Measurements from ENCODE around the gene ZFHX3. TPM values are rescaled to one million over a fixed set of nuclear protein-coding genes. Genes with fewer than 3 reads are reported as not detected.

The ZFHX3 gene
- total and polyA plus RNA-seq, 10 of the 15 experiments (the other 5 are each of a cell fraction or from before 2014, with no cell fraction given) = 0.68 to 8.6 (median 2.0) TPM

DNA sequence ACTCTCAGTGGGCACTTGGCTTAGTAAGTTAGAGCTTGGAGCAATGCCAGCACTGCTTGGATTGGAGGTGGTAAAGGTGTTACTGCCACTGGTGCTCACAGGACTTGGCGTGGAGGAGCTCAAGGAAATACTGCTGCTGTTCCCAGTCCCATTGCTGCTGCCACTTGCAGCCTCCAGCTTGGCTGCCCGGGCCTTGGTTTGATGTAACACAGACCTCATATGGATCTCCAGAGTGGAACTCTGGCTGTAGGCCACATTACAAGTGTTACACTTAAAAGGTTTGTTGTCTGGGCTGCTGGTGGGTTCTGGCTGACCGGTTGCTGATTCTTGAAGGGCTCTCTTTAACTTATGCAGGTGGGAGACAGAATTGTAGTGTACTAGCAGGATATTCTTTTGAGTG is 250.3 kb downstream of the ZFHX3 start:
- Histone ChIP-seq H2AFZ (ENCODE audit: control insufficient read depth, low read depth, low read length) (no peak overlapping the region), H3K9me3 (replicated peaks; ENCODE audit: control insufficient read depth, insufficient read depth, low read length) (no peaks in the 10 kb centered on the region), H4K20me1 (ENCODE audit: control insufficient read depth, insufficient read depth) (no peaks in the 10 kb centered on the region), H3K27ac (ENCODE audit: control insufficient read depth, insufficient read depth) (no peak overlapping the region), H3K36me3 (ENCODE audit: control insufficient read depth in 2 of 2, insufficient read depth in 2 of 2, low read length in 1 of 2) (peaks cover 4 to 9% of the 10 kb centered on the region in 2 experiments; a peak in 3 of 4 replicates), H3K9ac (ENCODE audit: control insufficient read depth, insufficient read depth, low read length) (no peak overlapping the region), H3K27me3 (replicated peaks in 1 of 2; ENCODE audit: control insufficient read depth in 2 of 2, insufficient read depth in 2 of 2, low read length in 1 of 2) (no peaks in the 10 kb centered on the region), H3K4me1 (ENCODE audit: control insufficient read depth, insufficient read depth, low read length) (no peaks in the 10 kb centered on the region), H3K79me2 (ENCODE audit: control insufficient read depth, insufficient read depth, low read length) (no peaks in the 10 kb centered on the region), H3K4me3 (no peak overlapping the region), H3K4me2 (ENCODE audit: control insufficient read depth, insufficient read depth) (no peak overlapping the region)
- in situ Hi-C loops (cut with MboI) (no loop called here), intact Hi-C loops (cut with micrococcal nuclease; ENCODE audit: unreplicated experiment) (no loop called here)
- FAIRE-seq (no peak), ATAC-seq (no peak), DNase-seq (ENCODE audit: low read depth, low spot score) (no peak)
- CTCF ChIA-PET = interaction anchor here (0.5 kb wide), 1 partner anchor 313 kb away, joined by 4 read pairs; no protein-coding TSS in a partner anchor
- RAD21 ChIA-PET (ENCODE audit: unreplicated experiment) = no interaction called here
- WGBS (ENCODE audit: insufficient coverage, insufficient replicate concordance, low lambda C conversion rate, missing lambda C conversion rate) = 100% methylated on average over 3 of the region's 3 CpGs
- BruUV-seq (replicated peaks) = no TSS peak
- POLR2A ChIA-PET = no interaction called here
- TF ChIP-seq, protein P1, sequence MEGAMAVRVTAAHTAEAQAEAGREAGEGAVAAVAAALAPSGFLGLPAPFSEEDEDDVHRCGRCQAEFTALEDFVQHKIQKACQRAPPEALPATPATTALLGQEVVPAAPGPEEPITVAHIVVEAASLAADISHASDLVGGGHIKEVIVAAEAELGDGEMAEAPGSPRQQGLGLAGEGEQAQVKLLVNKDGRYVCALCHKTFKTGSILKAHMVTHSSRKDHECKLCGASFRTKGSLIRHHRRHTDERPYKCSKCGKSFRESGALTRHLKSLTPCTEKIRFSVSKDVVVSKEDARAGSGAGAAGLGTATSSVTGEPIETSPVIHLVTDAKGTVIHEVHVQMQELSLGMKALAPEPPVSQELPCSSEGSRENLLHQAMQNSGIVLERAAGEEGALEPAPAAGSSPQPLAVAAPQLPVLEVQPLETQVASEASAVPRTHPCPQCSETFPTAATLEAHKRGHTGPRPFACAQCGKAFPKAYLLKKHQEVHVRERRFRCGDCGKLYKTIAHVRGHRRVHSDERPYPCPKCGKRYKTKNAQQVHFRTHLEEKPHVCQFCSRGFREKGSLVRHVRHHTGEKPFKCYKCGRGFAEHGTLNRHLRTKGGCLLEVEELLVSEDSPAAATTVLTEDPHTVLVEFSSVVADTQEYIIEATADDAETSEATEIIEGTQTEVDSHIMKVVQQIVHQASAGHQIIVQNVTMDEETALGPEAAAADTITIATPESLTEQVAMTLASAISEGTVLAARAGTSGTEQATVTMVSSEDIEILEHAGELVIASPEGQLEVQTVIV (IDR thresholded peaks at IDR 0.05; ENCODE audit: borderline replicate concordance, partially characterized antibody) = no peak
- no peak for TF ChIP-seq BACH1 (IDR thresholded peaks at IDR 0.05; ENCODE audit: borderline replicate concordance)
- TF ChIP-seq WRNIP1 (IDR thresholded peaks at IDR 0.05; ENCODE audit: borderline replicate concordance, low read depth, low read length) = no peak
- no peak for TF ChIP-seq GATAD2B (conservative IDR thresholded peaks at IDR 0.05; ENCODE audit: low read depth)
- TF ChIP-seq, protein P2, sequence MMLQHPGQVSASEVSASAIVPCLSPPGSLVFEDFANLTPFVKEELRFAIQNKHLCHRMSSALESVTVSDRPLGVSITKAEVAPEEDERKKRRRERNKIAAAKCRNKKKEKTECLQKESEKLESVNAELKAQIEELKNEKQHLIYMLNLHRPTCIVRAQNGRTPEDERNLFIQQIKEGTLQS (IDR thresholded peaks at IDR 0.05; ENCODE audit: borderline replicate concordance, extremely low read depth, low read depth, low read length) = no peak
- TF ChIP-seq NR2F1 (conservative IDR thresholded peaks at IDR 0.05) = no peak
- TF ChIP-seq, protein P3, sequence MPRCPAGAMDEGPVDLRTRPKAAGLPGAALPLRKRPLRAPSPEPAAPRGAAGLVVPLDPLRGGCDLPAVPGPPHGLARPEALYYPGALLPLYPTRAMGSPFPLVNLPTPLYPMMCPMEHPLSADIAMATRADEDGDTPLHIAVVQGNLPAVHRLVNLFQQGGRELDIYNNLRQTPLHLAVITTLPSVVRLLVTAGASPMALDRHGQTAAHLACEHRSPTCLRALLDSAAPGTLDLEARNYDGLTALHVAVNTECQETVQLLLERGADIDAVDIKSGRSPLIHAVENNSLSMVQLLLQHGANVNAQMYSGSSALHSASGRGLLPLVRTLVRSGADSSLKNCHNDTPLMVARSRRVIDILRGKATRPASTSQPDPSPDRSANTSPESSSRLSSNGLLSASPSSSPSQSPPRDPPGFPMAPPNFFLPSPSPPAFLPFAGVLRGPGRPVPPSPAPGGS (IDR thresholded peaks at IDR 0.05; ENCODE audit: borderline replicate concordance, insufficient read depth, low read depth, low read length, poor library complexity, severe bottlenecking) = no peak
- TF ChIP-seq POLR2AphosphoS5 (IDR thresholded peaks at IDR 0.05; ENCODE audit: low read length) = no peak
- no peak for TF ChIP-seq SMC3 (IDR thresholded peaks at IDR 0.05; ENCODE audit: borderline replicate concordance, low read length)
- TF ChIP-seq BCL11A (IDR thresholded peaks at IDR 0.05; ENCODE audit: low read depth, low read length) = no peak
- SMC1A ChIA-PET (ENCODE audit: uncharacterized antibody, unreplicated experiment) = no interaction called here
